22Rv1 (cell line): ENCODE data around the gene UPK3A.

Experiments
- ZFX ChIP-seq: fragments of 450-650 bp; IDR thresholded peaks from 2 replicates; pipeline ENCODE4 v1.6.1; 2017; ENCODE audit warnings: antibody characterized with exemption, borderline replicate concordance
- TF ChIP-seq, protein P1 (sequence below): fragments of 450-650 bp; IDR thresholded peaks from 2 replicates; pipeline ENCODE4 v1.5.1; 2017; ENCODE audit warnings: mild to moderate bottlenecking

GRCh38 chr22:45268167-45268957, 16.4 kb upstream of the UPK3A start:
- TF ChIP-seq, protein P1, sequence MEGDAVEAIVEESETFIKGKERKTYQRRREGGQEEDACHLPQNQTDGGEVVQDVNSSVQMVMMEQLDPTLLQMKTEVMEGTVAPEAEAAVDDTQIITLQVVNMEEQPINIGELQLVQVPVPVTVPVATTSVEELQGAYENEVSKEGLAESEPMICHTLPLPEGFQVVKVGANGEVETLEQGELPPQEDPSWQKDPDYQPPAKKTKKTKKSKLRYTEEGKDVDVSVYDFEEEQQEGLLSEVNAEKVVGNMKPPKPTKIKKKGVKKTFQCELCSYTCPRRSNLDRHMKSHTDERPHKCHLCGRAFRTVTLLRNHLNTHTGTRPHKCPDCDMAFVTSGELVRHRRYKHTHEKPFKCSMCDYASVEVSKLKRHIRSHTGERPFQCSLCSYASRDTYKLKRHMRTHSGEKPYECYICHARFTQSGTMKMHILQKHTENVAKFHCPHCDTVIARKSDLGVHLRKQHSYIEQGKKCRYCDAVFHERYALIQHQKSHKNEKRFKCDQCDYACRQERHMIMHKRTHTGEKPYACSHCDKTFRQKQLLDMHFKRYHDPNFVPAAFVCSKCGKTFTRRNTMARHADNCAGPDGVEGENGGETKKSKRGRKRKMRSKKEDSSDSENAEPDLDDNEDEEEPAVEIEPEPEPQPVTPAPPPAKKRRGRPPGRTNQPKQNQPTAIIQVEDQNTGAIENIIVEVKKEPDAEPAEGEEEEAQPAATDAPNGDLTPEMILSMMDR, result no peak
- TF ChIP-seq ZFX, result no peak
